Measurements from ENCODE around the gene TBKBP1.

Gene TBKBP1

DNA sequence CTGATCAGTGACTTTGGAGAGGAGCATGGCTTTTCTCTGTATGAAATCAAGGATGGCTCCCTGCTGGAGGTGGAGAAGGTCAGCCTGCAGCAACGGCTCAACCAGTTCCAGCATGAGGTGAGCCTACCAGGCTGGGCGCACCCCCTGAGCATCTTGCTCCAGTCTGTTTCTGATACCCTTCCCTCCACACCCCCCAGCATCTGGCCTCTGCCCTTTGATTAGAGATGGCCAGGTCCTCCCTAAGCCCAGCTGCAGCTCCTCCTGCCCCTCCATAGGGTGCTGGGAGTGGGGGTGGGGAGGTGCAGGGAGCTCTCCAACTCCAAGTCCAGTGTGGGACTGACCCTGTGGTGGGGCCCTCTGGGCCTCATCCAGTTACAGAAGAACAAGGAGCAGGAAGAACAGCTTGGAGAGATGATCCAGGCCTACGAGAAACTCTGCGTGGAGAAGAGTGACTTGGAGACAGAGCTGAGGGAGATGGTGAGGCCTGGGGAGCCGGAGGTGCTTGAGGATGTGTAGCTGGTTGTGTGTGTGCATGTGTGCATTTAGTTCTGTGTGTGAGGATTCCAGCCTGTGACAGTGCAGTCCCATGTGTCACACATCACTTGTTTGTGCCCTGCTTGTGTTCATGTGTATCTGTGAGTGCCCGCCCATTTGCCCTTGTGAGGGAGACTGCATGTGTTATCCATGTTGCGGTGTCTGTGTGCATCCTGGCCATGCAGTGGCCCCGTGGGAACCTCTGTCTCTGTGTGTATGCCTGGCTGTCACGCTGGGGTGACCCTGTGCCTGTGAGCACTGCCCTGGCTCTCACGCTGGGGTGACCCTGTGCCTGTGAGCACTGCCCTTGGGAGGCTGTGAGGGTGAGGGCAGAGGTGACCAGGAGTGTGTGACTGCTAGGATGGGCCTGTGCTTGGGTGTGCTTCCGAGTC is 3.0 kb downstream of the TBKBP1 start (continued):
- TF ChIP-seq, protein P1, sequence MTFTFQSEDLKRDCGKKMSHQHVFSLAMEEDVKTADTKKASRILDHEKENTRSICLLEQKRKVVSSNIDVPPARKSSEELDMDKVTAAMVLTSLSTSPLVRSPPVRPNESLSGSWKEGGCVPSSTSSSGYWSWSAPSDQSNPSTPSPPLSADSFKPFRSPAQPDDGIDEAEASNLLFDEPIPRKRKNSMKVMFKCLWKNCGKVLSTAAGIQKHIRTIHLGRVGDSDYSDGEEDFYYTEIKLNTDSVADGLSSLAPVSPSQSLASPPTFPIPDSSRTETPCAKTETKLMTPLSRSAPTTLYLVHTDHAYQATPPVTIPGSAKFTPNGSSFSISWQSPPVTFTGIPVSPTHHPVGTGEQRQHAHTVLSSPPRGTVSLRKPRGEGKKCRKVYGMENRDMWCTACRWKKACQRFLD (tag by site-specific recombination; IDR thresholded peaks at IDR 0.05), result no peak
- peak; percentile 64 for TF ChIP-seq ZBTB17 (tag by site-specific recombination; IDR thresholded peaks at IDR 0.05)
- no peak for TF ChIP-seq ZFHX2 (tag by site-specific recombination; conservative IDR thresholded peaks at IDR 0.05)
- TF ChIP-seq, protein P2, sequence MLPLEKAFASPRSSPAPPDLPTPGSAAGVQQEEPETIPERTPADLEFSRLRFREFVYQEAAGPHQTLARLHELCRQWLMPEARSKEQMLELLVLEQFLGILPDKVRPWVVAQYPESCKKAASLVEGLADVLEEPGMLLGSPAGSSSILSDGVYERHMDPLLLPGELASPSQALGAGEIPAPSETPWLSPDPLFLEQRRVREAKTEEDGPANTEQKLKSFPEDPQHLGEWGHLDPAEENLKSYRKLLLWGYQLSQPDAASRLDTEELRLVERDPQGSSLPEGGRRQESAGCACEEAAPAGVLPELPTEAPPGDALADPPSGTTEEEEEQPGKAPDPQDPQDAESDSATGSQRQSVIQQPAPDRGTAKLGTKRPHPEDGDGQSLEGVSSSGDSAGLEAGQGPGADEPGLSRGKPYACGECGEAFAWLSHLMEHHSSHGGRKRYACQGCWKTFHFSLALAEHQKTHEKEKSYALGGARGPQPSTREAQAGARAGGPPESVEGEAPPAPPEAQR (tag by site-specific recombination; IDR thresholded peaks at IDR 0.05), result no peak
- no peak for TF ChIP-seq MYNN (tag by site-specific recombination; IDR thresholded peaks at IDR 0.05; ENCODE audit: borderline replicate concordance)
- TF ChIP-seq ZFP69B (tag by site-specific recombination; IDR thresholded peaks at IDR 0.05), result 0 out of 2 replicates have a peak, but pooled peaks have one; percentile 27
- TF ChIP-seq KLF10 (tag by site-specific recombination; IDR thresholded peaks at IDR 0.05), result no peak
- TF ChIP-seq, protein P3, sequence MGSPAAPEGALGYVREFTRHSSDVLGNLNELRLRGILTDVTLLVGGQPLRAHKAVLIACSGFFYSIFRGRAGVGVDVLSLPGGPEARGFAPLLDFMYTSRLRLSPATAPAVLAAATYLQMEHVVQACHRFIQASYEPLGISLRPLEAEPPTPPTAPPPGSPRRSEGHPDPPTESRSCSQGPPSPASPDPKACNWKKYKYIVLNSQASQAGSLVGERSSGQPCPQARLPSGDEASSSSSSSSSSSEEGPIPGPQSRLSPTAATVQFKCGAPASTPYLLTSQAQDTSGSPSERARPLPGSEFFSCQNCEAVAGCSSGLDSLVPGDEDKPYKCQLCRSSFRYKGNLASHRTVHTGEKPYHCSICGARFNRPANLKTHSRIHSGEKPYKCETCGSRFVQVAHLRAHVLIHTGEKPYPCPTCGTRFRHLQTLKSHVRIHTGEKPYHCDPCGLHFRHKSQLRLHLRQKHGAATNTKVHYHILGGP (tag by site-specific recombination; IDR thresholded peaks at IDR 0.05), result no peak
- no peak for TF ChIP-seq ZNF10 (tag by site-specific recombination; IDR thresholded peaks at IDR 0.05)
- TF ChIP-seq GLIS1 (tag by site-specific recombination; IDR thresholded peaks at IDR 0.05), result no peak
- TF ChIP-seq ZNF530 (tag by site-specific recombination; IDR thresholded peaks at IDR 0.05; ENCODE audit: low read depth), result no peak
- TF ChIP-seq ZNF239 (tag by site-specific recombination; IDR thresholded peaks at IDR 0.05), result no peak
- no peak for TF ChIP-seq ZSCAN16 (tag by site-specific recombination; IDR thresholded peaks at IDR 0.05)

DNA sequence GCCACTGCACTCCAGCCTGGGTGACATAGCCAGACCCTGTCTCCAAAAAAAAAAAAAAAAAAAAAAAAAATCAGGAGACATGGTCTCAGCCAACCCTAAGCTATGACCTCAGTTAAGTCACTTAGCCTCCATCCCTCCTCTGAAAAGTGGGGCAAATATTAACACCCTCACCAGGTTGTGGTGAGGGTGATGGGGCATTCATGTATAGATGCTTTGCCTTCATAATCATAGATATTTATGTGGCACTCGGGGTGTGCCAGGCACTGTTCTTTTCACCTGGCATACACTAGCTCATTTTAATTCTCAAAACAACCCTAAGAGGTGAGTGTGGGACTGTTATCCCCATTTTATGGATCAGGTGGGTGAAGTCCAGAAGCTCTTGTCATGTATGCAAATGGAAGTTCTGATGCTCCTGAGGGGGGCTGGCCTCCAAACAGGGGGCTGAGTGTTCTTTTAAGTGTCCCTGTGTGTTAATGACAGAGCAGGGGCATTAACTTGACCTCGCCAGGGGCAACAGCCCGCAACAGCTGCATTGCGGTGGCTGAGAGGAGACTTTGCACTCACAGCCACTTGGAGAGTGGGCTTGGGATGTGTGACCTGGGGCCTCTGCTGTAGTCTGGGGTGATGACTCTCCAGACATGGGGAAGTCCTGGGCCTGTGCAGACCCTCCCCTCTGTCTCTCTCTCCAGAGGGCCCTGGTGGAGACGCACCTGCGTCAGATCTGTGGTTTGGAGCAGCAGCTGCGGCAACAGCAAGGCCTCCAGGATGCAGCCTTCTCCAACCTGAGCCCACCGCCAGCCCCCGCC is 4.1 kb downstream of the TBKBP1 start:
- no peak for TF ChIP-seq ZNF302 (tag by site-specific recombination; IDR thresholded peaks at IDR 0.05; ENCODE audit: low read depth)
- TF ChIP-seq, protein P4, sequence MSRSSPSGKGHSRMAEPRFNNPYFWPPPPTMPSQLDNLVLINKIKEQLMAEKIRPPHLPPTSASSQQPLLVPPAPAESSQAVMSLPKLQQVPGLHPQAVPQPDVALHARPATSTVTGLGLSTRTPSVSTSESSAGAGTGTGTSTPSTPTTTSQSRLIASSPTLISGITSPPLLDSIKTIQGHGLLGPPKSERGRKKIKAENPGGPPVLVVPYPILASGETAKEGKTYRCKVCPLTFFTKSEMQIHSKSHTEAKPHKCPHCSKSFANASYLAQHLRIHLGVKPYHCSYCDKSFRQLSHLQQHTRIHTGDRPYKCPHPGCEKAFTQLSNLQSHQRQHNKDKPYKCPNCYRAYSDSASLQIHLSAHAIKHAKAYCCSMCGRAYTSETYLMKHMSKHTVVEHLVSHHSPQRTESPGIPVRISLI (tag by site-specific recombination; IDR thresholded peaks at IDR 0.05), result 0 out of 2 replicates have a peak, but pooled peaks have one; percentile 61
- TF ChIP-seq ZNF169 (tag by site-specific recombination; IDR thresholded peaks at IDR 0.05), result no peak
- POLR2A ChIA-PET, result interaction anchor here (0.6 to 1.5 kb wide), 8 partner anchors 8 to 461 kb away, joined by 3 to 9 read pairs (median 4); partner anchors contain the start of genes KPNB1, LRRC46 and MRPL10
- no peaks in the 10 kb centered on the region for H3K9me3 ChIP-seq (ENCODE audit: control insufficient read depth, insufficient read depth, low read depth, low read length)
- no peak overlapping the region for H3K27ac ChIP-seq (ENCODE audit: extremely low read depth, low read depth, low read length)
- H3K36me3 ChIP-seq (ENCODE audit: control insufficient read depth in 2 of 2, insufficient read depth in 1 of 2, low read length in 2 of 2), result peaks cover 5 to 42% of the 10 kb centered on the region in 2 experiments; a peak in 2 of 3 replicates
- CTCF ChIA-PET, result interaction anchor here (0.5 to 5.9 kb wide), 32 partner anchors 9 to 752 kb away, joined by 3 to 58 read pairs (median 4); partner anchors contain the start of genes KPNB1 and TBX21
- H3K4me1 ChIP-seq (ENCODE audit: control insufficient read depth, insufficient read depth, low read length), result peaks cover 8% of the 10 kb centered on the region
- H3K4me3 ChIP-seq (ENCODE audit: low read depth, low read length), result no peak overlapping the region
